NCI-H1417 treated with DMSO at 0.1 percent for 48 hours (cell line): ENCODE measurements around the gene MNT.
"Not testable (repeated sequence)": the region's sequence is repeated elsewhere in the genome, so short reads cannot be mapped to it uniquely, and the experiment has no call there.

Experiments
- DNase-seq: peaks from one replicate; lab custom pipeline; 2025; lab: John Stamatoyannopoulos, UW

The MNT gene

GRCh38 chr17:2400877-2401425 lies at the start of gene MNT:
MNT (minus strand) TSS chr17:2401060; CDS start chr17:2400712, 348 bp downstream.
- peak; percentile 46 for DNase-seq

DNA sequence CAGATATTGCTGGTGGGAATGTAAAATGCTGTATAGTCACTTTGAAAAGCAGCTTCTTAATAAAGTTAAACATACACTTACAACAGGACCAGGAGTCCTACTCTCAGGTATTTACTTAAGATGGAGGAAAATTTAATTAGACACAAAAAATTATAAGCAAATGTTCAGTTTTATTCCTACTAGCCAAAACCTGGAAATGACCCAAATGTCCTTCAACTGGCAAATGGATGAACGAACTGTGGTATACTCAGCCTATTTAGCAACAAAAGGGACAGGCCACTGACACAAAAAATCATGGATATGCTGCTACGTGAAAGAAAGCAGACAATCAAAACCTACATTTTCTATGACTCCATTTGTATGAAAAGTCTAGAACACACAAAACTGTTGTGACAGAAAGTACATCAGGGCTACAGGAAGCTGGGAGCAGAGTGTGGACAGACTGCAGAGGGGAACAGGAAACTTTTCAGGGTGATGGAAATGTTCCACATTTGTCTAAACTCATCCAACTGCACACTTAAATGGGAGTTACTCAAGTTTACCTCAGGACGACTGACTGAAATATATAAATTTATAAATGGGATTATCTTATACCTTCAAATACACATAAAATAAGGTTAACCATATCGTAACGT lies 49.3 kb upstream of the MNT start:
- DNase-seq = no peak

GRCh38 chr17:2449486-2449885 lies 48.6 kb upstream of the MNT start:
- DNase-seq = no peak

DNA sequence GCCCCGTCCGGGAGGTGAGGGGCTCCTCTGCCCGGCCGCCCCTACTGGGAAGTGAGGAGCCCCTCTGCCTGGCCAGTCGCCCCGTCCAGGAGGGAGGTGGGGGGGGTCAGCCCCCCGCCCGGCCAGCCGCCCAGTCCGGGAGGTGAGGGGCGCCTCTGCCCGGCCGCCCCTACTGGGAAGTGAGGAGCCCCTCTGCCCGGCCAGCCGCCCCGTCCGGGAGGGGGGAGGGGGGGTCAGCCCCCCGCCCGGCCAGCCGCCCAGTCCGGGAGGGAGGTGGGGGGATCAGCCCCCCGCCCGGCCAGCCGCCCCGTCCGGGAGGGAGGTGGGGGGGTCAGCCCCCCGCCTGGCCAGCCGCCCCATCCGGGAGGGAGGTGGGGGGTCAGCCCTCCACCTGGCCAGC lies 46.6 kb upstream of the MNT start:
- DNase-seq = not testable (repeated sequence)

GRCh38 chr17:2445638-2446037 lies 44.8 kb upstream of the MNT start:
- no peak for DNase-seq

GRCh38 chr17:2444382-2444781 lies 43.5 kb upstream of the MNT start:
- no peak for DNase-seq

DNA sequence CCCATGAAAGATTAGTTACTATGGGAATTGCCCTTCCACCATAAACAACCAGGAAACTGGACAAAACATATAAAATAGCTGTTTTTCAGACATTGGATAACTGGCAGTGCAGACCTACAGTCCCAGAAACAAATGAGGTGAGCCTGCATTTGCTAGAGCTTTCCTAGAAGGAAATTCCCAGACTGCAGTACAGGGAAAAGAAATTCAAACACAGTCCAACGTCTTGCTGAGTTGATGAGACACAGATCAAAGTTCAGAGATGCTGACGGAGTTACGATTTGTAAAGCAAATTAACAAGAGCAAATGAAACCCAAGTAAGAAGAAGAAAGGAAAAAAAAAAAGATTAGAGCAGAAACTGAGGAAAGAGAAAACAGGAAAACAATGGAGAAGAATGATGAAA lies 41.3 kb upstream of the MNT start:
- no peak for DNase-seq

DNA sequence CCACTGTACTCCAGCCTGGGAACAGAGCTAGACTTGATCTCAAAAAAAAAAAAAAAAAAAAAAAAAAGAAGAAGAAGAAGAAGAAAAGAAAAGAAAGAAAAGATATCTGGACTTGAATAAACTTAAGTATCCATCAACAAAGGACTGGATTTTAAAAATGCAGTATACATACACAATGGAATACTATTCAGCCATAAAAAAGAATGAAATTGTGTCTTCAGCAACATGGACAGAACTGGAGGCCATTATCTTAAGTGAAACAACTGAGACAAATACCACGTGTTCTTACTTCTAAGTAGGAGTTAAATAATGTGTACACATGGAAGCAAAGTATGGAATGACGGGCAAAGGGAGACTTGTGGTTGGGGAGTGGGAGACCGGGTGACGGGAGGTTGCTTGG lies 40.1 kb upstream of the MNT start:
- no peak for DNase-seq

- not testable (repeated sequence) for DNase-seq
These were observed 39.1 kb upstream of the MNT start for GRCh38 chr17:2439997-2440396.

GRCh38 chr17:2438823-2439222 lies 38.0 kb upstream of the MNT start:
- DNase-seq = no peak

DNA sequence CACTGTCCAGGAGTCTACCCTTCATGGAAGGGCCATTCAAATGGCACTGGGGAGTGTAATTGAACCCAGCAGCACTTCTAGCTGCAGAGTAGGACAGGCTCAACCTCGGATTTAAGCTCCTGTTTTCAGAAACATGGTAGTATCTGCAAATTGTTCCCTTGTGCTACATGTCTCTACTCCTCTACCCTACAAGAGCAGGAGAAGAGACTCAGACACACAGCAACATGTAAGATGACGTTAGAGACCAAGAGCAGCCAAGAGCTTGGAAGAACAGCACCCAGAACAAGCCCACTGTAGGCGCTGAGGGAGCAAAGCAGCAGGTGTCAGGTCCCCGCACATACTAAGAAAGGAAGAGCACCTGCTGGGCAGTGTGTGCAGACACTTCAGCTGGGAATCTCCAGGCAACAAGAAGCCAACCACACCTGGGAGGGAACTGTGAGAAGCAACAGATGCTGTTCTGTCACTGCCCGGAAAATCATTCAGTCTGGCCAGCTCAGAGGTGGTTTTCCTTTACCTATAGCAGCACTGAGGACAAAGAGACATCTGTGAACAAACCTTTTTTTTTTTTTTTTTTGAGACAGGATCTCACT lies 35.6 kb upstream of the MNT start:
- peak; percentile 65 for DNase-seq

DNA sequence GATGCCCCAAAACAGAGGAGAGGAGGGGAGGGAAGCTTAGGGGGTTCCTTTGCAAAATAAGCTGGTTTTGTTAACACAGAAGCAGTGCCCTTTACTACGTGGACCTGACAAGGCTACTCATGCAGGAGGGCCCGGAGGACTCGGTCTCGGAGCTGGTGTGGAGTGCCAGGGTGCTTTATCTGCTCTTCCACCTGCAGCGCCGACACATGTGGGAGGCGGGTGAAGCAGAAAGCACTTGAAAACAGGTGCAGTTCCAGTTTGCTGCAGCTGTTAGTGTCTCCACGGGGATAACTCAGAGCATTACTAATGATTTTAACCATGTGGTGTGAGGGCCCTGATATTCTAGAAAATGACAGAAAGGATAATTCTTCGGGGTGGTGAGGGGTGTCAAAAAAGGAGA lies 35.0 kb upstream of the MNT start:
- DNase-seq = peak; percentile 36

GRCh38 chr17:2435181-2435741 lies 34.4 kb upstream of the MNT start:
- DNase-seq = peak; percentile 60

DNA sequence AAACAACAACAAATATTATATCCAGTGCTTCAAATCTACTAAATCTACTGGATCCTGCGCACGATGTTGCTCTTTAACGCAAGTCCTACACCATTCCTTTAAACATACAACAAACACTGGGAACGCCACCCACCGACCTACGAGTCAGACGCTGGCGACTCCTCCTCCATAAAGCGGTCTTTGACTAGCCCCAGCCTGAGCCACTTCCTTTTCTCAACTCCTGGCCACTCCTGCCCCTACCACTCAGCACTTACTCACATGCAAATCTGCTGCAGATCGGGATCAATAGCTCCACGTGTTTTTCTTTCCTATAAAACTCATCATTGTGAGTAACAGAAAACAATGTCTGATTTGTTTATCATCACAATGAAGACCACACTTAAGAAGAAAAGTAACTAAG lies 32.8 kb upstream of the MNT start:
- DNase-seq = no peak

GRCh38 chr17:2427910-2428309 lies 27.1 kb upstream of the MNT start:
- no peak for DNase-seq

DNA sequence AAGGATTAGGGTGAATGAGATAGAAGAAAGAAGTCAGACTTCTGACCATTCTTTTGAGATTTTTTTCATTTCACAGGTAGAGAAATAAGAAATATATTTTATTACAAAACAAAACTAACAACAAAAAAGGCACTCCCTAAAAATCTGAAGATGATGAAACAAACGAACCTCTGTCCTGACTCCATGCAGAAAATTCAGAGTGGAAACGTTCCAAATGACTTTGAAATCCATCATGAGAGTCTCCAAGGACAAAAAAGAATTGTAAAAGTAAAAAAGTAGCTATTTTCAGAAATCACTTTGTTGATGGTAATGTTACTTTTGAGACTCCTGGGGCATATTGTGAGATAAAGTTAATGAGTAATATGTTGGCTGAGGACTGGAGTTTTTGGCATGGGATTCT lies 26.4 kb upstream of the MNT start:
- no peak for DNase-seq

GRCh38 chr17:2423271-2423670 lies 22.4 kb upstream of the MNT start:
- DNase-seq = no peak

GRCh38 chr17:2421315-2422147 lies 20.7 kb upstream of the MNT start:
- no peak for DNase-seq

DNA sequence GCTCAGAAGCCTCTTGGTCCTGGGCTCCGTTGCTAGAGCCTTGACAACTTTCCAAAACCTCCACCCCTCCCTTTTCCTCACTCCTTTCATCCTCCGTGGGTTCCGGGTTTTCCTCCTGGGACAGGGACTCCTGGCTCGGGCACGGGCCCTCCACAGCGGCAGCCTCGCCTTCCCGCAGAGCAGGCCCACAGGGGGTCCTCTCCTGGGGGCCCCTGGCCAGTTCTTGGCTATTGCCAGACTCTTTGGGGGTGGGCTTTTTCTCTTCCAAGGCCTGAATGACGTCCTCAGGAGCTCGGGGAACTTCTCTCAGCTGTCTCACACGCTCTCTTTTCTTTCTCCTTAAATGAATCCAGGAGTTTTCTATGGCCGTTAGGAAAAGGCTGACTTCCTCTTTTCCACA lies 19.3 kb upstream of the MNT start:
- DNase-seq = no peak

- DNase-seq = no peak
These were observed 18.6 kb upstream of the MNT start for GRCh38 chr17:2419486-2419885.

- no peak for DNase-seq
These were observed 17.7 kb upstream of the MNT start for GRCh38 chr17:2418572-2418971.

GRCh38 chr17:2416010-2416734 lies 15.3 kb upstream of the MNT start:
- DNase-seq = peak; percentile 30
